Measurements from ENCODE around the gene DGKB.

DNA sequence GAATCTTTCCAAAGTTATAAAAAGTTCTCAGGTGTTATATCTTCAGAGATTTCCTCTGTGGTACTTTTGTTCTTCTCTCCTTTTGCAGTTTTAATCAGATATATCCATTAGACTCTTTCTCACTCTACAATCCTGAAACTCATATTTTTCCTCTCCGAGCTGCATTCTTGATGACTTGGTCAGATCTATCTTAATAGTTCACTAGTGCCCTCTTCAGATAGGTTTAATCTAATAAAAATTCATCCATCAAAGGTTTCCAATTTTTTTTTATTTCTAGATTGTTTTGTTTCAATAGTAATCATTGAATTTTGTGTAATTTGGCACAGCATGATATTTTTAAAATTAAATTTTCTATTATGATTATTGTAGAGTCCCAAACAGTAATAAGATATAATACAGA is 21.8 kb upstream of the DGKB start:
- TF ChIP-seq, protein P1, sequence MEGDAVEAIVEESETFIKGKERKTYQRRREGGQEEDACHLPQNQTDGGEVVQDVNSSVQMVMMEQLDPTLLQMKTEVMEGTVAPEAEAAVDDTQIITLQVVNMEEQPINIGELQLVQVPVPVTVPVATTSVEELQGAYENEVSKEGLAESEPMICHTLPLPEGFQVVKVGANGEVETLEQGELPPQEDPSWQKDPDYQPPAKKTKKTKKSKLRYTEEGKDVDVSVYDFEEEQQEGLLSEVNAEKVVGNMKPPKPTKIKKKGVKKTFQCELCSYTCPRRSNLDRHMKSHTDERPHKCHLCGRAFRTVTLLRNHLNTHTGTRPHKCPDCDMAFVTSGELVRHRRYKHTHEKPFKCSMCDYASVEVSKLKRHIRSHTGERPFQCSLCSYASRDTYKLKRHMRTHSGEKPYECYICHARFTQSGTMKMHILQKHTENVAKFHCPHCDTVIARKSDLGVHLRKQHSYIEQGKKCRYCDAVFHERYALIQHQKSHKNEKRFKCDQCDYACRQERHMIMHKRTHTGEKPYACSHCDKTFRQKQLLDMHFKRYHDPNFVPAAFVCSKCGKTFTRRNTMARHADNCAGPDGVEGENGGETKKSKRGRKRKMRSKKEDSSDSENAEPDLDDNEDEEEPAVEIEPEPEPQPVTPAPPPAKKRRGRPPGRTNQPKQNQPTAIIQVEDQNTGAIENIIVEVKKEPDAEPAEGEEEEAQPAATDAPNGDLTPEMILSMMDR (IDR thresholded peaks at IDR 0.05 in 4 of 5, conservative IDR thresholded peaks at IDR 0.05 in 1 of 5): no peak
- TF ChIP-seq POLR2A (IDR thresholded peaks at IDR 0.05): no peak
